Measurements from ENCODE around the gene PVALB. TPM values are rescaled to one million over a fixed set of nuclear protein-coding genes. Genes with fewer than 3 reads are reported as not detected.
A peak's percentile ranks its signal among the peaks of the same experiment; 100 is the strongest.
"Not testable (repeated sequence)": the region's sequence is repeated elsewhere in the genome, so short reads cannot be mapped to it uniquely, and the experiment has no call there.

Gene PVALB
- total RNA-seq, 1 experiment from 2014 or later, result not detected

DNA sequence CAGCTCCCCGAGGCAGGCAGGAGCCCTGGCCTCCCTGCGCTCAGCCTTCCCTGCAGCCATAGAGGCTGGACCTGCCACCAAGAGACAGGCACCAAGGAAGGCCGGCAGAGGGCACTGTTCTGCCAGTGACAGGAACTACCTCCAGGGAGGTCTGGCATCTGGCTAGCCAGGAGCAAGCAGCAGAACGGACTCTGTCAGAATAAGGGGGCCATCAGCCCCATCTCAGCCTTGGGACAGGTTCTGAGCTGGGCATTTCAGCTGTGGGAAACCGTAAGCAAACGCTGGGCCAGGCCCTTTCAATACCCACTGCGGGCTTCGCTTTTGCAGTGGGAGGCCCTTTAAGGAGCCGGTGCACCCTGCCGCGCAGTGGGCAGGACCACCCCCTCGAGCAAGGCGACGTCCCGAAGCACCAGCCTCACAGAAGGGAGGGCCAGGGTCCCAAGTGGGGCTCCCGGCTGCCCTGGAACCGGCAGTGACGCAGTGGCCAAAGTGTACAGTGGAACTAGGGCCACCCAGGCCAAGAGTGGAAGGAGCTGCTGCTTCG lies 59.1 kb downstream of the PVALB start:
- DNase-seq (ENCODE audit: low read depth), result peak; percentile 54

DNA sequence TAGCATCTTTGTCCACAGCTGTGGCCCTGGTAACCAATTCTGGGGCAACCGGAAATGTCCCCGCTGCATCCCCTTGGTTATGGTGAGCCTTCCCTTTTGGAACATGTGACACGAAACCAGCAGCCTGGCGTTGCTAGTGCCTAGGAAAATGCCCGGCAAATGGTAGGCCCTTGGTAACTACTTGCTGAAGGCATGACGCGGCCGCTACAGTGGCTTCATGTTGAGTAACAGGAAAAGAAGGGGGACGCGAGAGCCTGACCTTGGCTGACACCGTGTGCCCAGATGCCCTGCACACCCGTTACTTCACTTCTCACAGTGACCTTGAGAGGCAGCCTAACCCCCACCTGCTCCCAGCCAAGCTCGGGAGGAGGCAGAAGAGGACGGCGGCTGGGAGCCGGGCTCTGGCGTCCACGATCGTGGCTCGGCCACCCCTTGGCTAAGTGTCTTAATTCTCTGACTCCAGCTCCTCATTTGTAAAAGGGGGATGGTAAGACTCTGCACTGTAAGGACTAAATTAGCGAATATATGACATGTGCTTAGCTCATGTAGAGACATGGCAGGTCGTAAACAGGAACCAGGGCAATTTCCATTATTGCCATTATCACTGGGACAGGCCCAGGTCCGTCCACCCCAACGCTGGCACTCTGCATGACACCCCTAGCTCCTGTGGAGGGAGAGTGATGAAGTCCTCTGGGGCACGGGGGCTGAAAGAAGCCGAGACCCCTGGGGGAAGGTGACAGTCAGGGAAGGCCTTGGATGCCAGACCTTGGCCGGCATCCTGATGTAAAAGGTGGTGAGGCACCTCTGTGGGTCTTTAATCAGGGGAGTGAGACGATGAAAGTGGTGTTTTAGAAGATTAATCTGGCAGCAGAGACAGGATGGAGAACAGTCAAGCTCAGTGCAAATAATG lies 59.8 kb downstream of the PVALB start:
- DNase-seq (ENCODE audit: low read depth), result no peak

DNA sequence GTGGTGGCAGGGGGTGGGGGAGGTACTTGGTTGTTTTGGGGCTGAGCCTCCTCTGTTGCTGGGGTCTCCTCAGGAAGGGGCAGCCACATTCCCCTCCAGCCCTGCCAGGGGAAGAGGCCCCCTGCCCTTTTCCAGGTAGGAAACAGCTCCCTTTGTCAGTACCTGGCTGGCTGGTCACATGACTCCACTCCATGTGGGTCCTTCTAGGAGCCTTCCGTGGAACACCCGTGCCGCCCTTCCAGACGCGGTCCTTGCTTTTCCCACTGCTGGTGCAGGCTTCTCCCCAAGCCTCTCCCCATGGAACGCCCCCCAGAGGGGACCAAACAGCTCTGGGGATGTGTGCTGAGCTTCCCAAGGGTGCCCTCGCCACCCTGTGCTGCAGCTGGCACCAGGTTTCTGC lies 60.8 kb downstream of the PVALB start:
- DNase-seq (ENCODE audit: low read depth), result no peak

DNA sequence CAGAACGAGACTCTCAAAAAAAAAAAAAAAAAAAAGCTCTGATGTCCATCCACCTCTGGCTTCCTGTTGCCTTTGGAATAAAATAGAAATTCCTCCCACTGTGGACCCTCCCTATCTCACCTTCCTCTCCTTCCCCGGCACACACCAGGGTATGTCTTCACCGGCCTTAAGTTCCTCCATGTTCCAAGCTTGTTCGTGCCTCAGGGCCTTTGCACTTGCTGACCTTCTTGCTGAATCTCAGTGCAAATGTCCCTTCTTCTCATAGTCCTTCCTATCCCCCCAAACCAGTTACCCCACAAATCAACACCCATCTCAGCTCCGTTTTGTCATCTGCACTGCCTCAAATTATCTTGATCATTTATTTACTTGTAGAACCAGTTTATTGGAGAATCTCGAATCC lies 61.5 kb downstream of the PVALB start:
- no peak for DNase-seq (ENCODE audit: low read depth)

GRCh38 chr22:36754881-36755280 lies 62.0 kb downstream of the PVALB start:
- not testable (repeated sequence) for DNase-seq (ENCODE audit: low read depth)

DNA sequence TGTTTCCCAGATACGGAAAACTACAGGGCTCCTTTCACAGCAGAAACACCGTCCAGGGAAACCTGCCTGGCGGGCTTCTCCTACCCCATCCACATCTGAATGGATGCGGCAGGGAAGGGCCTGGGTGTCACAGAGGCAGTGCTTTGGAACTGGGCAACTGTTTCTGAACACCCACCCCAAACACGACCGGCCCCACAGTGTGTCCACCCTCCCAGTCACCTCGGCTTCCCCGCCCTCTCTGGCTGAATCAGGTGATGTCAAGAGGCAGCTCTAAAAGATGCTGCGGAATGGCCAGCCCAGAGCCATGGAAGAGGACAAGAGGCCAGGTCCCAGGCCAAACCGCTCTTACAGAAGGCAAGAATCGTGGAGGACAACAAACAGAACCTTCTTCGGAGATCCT lies 62.9 kb downstream of the PVALB start:
- DNase-seq (ENCODE audit: low read depth), result no peak

- no peak for DNase-seq (ENCODE audit: low read depth)
Measured at GRCh38 chr22:36753120-36753802, 63.6 kb downstream of the PVALB start.

Other genes with a start within 250 kb of the PVALB start
- gene CACNG2, start 113.3 kb downstream of the PVALB start, total RNA-seq (2014; rRNA removed), result not detected in 2 replicates
- gene IFT27, start 40.9 kb downstream of the PVALB start, total RNA-seq (2014; rRNA removed), result 6.3 and 9.4 TPM in 2 replicates
- gene NCF4, start 44.0 kb upstream of the PVALB start, total RNA-seq (2014; rRNA removed), result not detected in 2 replicates
- gene CSF2RB, start 96.6 kb upstream of the PVALB start, total RNA-seq (2014; rRNA removed), result not detected in 2 replicates
- 17.6 and 18.4 TPM in 2 replicates for gene TST, start 202.4 kb upstream of the PVALB start, total RNA-seq (2014; rRNA removed)
- 46.4 and 61.3 TPM in 2 replicates for gene MPST, start 202.7 kb upstream of the PVALB start, total RNA-seq (2014; rRNA removed)
- gene KCTD17, start 234.7 kb upstream of the PVALB start, total RNA-seq (2014; rRNA removed), result 34.0 and 35.1 TPM in 2 replicates

Measured in LHCN-M2 (cell line).